Fibroblast of lung (primary cell): ENCODE measurements around the gene WFDC12. TPM values are rescaled to one million over a fixed set of nuclear protein-coding genes. Genes with fewer than 3 reads are reported as not detected.

Source experiments
- DNase-seq, 2 donors: peaks; one replicate each; pipeline versions ENCODE4 v3.0.0 to v3.0.0-alpha.2; 2010; ENCODE audit warnings: low read depth in 2 of 2
- H2AFZ ChIP-seq: 2 replicates; pipeline ENCODE4 v1.5.1; 2012; ENCODE audit warnings: low read length, control low read depth, inconsistent platforms
- H3K27ac ChIP-seq: 2 replicates; pipeline ENCODE4 v1.5.1; 2011; ENCODE audit warnings: low read length, control low read depth; ENCODE audit not compliant: insufficient read depth
- H3K27me3 ChIP-seq: 2 replicates; pipeline ENCODE4 v1.5.1; 2011; ENCODE audit warnings: mild to moderate bottlenecking, low read length; ENCODE audit not compliant: control insufficient read depth, insufficient read depth
- H3K36me3 ChIP-seq: 2 replicates; pipeline ENCODE4 v1.5.1; 2011; ENCODE audit warnings: low read length; ENCODE audit not compliant: control insufficient read depth, insufficient read depth
- H3K4me1 ChIP-seq: 2 replicates; pipeline ENCODE4 v1.5.1; 2011; ENCODE audit warnings: low read length; ENCODE audit not compliant: control insufficient read depth, insufficient read depth; ENCODE audit errors: extremely low read depth
- H3K4me2 ChIP-seq: 2 replicates; pipeline ENCODE4 v1.5.1; 2011; ENCODE audit warnings: low read length, control low read depth; ENCODE audit not compliant: insufficient read depth; ENCODE audit errors: extremely low read depth
- H3K4me3 ChIP-seq, 4 experiments: fragments of 200-600 bp in 1 of 4; sonication (generic) in 1 of 4; replicated peaks in 1 of 4; 2 replicates each; pipeline ENCODE4 v1.5.1; 2011 to 2016; ENCODE audit warnings: low read length in 4 of 4, low read depth in 3 of 4, mild to moderate bottlenecking in 3 of 4, control low read depth in 2 of 4, inconsistent platforms in 1 of 4, mixed read lengths in 1 of 4; ENCODE audit not compliant: insufficient read depth in 1 of 4; ENCODE audit errors: control extremely low read depth in 1 of 4
- H3K79me2 ChIP-seq: 2 replicates; pipeline ENCODE4 v1.5.1; 2012; ENCODE audit warnings: mild to moderate bottlenecking, low read length, inconsistent platforms; ENCODE audit not compliant: control insufficient read depth, insufficient read depth
- H3K9ac ChIP-seq: 2 replicates; pipeline ENCODE4 v1.5.1; 2011; ENCODE audit warnings: mild to moderate bottlenecking, low read length, control low read depth; ENCODE audit not compliant: insufficient read depth
- H3K9me3 ChIP-seq: 2 replicates; pipeline ENCODE4 v1.5.1; 2012; ENCODE audit warnings: low read depth, low read length; ENCODE audit not compliant: control insufficient read depth, insufficient read depth
- H4K20me1 ChIP-seq: 2 replicates; pipeline ENCODE4 v1.5.1; 2011; ENCODE audit warnings: low read length; ENCODE audit not compliant: control insufficient read depth, insufficient read depth; ENCODE audit errors: extremely low read depth
- CTCF ChIP-seq, 2 donors: IDR thresholded peaks in 1 of 2; conservative IDR thresholded peaks in 1 of 2; 1 replicate in 1 of 2; 2 replicates in 1 of 2; pipeline ENCODE4 v1.5.1; 2011 to 2012; ENCODE audit warnings: low read length in 2 of 2, control low read depth in 1 of 2, inconsistent platforms in 1 of 2, low read depth in 1 of 2, mild to moderate bottlenecking in 1 of 2
- EZH2 ChIP-seq: IDR thresholded peaks from 2 replicates; pipeline ENCODE4 v1.5.1; 2012; ENCODE audit warnings: low read length, control low read depth, mild to moderate bottlenecking; ENCODE audit errors: missing control alignments
- polyA plus RNA-seq, 2 donors: library from polyadenylated mRNA; depleted of rRNA in 1 of 2; stranded (reverse) in 1 of 2; unstranded in 1 of 2; fragments of >200 nt; gene quantifications; 2 replicates each; pipeline ENCODE4 v1.2.1, GENCODE V29; 2011 to 2012; ENCODE audit warnings: missing spikeins in 1 of 2
- total RNA-seq: library from RNA; depleted of rRNA; stranded (reverse); fragments of >200 nt; gene quantifications from 2 replicates; pipeline ENCODE4 v1.2.1, GENCODE V29; 2014

WFDC12 gene
- total and polyA plus RNA-seq, 2 donors (not counting 1 experiment from before 2014, with no cell fraction given) = not detected

- H3K4me2 ChIP-seq = peak overlapping the region; percentile 32
- H3K4me3 ChIP-seq = peak overlapping the region in 1 of 4 experiments; percentile 20
Measured at GRCh38 chr20:45098103-45098773, 26.0 kb downstream of the WFDC12 start.

DNA sequence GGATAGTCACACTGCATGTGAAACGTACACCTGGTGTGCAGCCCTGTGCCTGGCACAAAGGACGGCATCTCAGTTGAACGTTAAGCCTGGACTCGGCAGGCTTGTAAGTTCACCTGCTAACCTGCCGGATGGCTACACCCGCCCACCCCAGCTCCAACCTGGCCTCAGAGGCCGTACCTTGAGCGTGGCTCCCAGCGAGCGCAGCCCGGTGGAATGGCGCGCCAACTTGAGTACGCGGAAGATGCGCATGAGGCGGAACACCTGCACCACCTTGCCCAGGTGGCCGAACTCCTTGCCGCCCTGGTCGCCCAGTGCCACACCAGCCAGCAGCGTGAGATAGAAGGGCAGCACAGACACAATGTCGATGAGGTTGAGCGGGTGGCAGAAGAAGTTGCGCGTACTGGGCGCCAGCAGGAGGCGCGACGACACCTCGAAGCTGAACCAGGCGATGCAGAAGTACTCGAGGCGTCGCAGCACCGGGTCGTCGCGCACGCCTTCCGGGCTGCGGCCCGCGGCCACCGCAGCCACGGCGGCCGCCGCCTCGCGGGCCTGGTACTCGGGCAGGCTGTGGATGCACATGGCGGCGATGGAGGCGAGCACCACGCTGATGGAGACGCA is 26.7 kb downstream of the WFDC12 start:
- Histone ChIP-seq H3K4me3 (peak overlapping the region in 1 of 4 experiments; percentile 20), H4K20me1 (no peaks in the 10 kb centered on the region), H3K4me2 (peak overlapping the region; percentile 32), H3K27me3 (peaks cover 11% of the 10 kb centered on the region), H3K79me2 (no peaks in the 10 kb centered on the region), H3K4me1 (no peaks in the 10 kb centered on the region), H2AFZ (peak overlapping the region; percentile 34), H3K9me3 (no peaks in the 10 kb centered on the region), H3K36me3 (no peaks in the 10 kb centered on the region), H3K9ac (no peak overlapping the region), H3K27ac (no peak overlapping the region)
- TF ChIP-seq EZH2 = no peak
- TF ChIP-seq CTCF (conservative IDR thresholded peaks at IDR 0.05 in 1 of 2, IDR thresholded peaks at IDR 0.05 in 1 of 2; ENCODE audit: low read depth in 1 of 2, low read length in 2 of 2) = peak; percentile 22 to 33
- DNase-seq = peak; percentile 35 to 42

More at GRCh38 chr20:45098103-45098773, 26.0 kb downstream of the WFDC12 start:
- DNase-seq = peak; percentile 25 to 42
- H3K79me2 ChIP-seq = no peaks in the 10 kb centered on the region
- no peaks in the 10 kb centered on the region for H3K4me1 ChIP-seq
- peaks cover 11% of the 10 kb centered on the region for H3K27me3 ChIP-seq
- no peaks in the 10 kb centered on the region for H3K36me3 ChIP-seq
- peak; percentile 58 for TF ChIP-seq EZH2
- TF ChIP-seq CTCF (conservative IDR thresholded peaks at IDR 0.05 in 1 of 2, IDR thresholded peaks at IDR 0.05 in 1 of 2; ENCODE audit: low read depth in 1 of 2, low read length in 2 of 2) = peak in 1 of 2 donors; percentile 18
- H4K20me1 ChIP-seq = no peaks in the 10 kb centered on the region
- H3K9ac ChIP-seq = no peak overlapping the region
- peak overlapping the region; percentile 34 for H2AFZ ChIP-seq
- H3K9me3 ChIP-seq = no peaks in the 10 kb centered on the region
- no peak overlapping the region for H3K27ac ChIP-seq

DNA sequence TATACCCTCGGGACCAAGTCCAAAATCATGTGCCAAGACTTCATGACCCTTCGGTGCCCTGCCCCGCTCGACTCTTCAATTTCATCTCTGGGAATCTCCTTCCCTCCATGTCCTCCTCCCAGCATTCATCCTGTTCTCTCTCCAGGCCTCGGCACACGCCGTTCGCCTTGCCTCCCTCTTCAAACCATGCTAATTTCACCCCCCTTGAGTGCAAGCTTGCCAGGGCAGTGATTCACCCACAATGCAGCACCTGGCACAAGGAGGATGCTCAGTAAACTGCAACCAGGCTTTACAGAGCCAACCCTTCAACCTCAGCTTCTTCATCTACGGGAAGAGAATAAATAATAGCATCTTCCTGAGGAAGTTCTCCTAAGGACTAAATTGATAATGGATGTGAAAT is 27.5 kb downstream of the WFDC12 start:
- no peak overlapping the region for H3K4me2 ChIP-seq
- TF ChIP-seq CTCF (conservative IDR thresholded peaks at IDR 0.05 in 1 of 2, IDR thresholded peaks at IDR 0.05 in 1 of 2; ENCODE audit: low read depth in 1 of 2, low read length in 2 of 2) (no peak), EZH2 (no peak)
- no peak overlapping the region for H3K9ac ChIP-seq
- no peaks in the 10 kb centered on the region for H3K4me1 ChIP-seq
- H3K27ac ChIP-seq = no peak overlapping the region
- no peak overlapping the region for H3K4me3 ChIP-seq
- no peaks in the 10 kb centered on the region for H3K9me3 ChIP-seq
- no peak overlapping the region for H2AFZ ChIP-seq
- peaks cover 11% of the 10 kb centered on the region for H3K27me3 ChIP-seq
- H3K79me2 ChIP-seq = no peaks in the 10 kb centered on the region
- DNase-seq = no peak
- H4K20me1 ChIP-seq = no peaks in the 10 kb centered on the region
- H3K36me3 ChIP-seq = no peaks in the 10 kb centered on the region
